Measurements from ENCODE around the gene LRRC49. TPM values are rescaled to one million over a fixed set of nuclear protein-coding genes. Genes with fewer than 3 reads are reported as not detected.
"Not testable (repeated sequence)": the region's sequence is repeated elsewhere in the genome, so short reads cannot be mapped to it uniquely, and the experiment has no call there.

LRRC49 gene
- polyA plus RNA-seq, 2 of the 4 experiments (the other 2 are of a cell fraction): 10.0 to 14.3 TPM

DNA sequence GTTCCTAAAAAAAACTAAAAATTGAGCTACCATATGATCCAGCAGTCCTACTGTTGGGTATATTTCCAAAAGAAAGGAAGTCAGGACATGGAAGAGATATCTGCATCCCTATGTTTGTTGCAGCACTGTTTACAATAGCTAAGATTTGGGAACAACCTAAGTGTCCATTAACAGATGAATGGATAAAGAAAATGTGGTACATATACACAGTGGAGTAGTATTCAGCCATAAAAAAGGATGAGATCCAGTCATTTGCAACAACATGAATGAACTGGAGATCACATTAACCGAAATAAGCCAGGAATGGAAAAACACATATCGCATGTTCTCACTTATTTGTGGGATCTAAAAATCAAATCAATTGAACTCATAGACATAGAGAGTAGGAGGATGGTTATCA is 29.5 kb downstream of the LRRC49 start:
- TF ChIP-seq NR3C1 (IDR thresholded peaks at IDR 0.05) (no peak), CBX2 (IDR thresholded peaks at IDR 0.05; ENCODE audit: borderline replicate concordance, low read depth) (no peak), TFCP2L1 (CRISPR knock-in tag; IDR thresholded peaks at IDR 0.05) (no peak), CHD2 (IDR thresholded peaks at IDR 0.05; ENCODE audit: low read length, partially characterized antibody) (no peak), TP53 (CRISPR knock-in tag; IDR thresholded peaks at IDR 0.05) (no peak), ZFP36 (IDR thresholded peaks at IDR 0.05; ENCODE audit: borderline replicate concordance, partially characterized antibody) (no peak), HOXA7 (CRISPR knock-in tag; IDR thresholded peaks at IDR 0.05) (no peak)
- TF ChIP-seq, protein P1, sequence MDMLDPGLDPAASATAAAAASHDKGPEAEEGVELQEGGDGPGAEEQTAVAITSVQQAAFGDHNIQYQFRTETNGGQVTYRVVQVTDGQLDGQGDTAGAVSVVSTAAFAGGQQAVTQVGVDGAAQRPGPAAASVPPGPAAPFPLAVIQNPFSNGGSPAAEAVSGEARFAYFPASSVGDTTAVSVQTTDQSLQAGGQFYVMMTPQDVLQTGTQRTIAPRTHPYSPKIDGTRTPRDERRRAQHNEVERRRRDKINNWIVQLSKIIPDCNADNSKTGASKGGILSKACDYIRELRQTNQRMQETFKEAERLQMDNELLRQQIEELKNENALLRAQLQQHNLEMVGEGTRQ (IDR thresholded peaks at IDR 0.05): no peak
- no peak for DNase-seq (ENCODE audit: low read depth in 1 of 2, low spot score in 1 of 2)
- FAIRE-seq: no peak
- Histone ChIP-seq H3K9me3 (no peaks in the 10 kb centered on the region), H3K4me3 (no peak overlapping the region), H3K4me2 (no peak overlapping the region), H3K4me1 (no peaks in the 10 kb centered on the region), H3K27ac (no peak overlapping the region)
- 78% methylated on average over 2 of the region's 2 CpGs for WGBS (ENCODE audit: missing lambda C conversion rate)
- POLR2A ChIA-PET: no interaction called here
- CTCF ChIA-PET: interaction anchor here (1.0 kb wide), 1 partner anchor 9 kb away, joined by 3 read pairs; no protein-coding TSS in a partner anchor
- no peak for ATAC-seq

DNA sequence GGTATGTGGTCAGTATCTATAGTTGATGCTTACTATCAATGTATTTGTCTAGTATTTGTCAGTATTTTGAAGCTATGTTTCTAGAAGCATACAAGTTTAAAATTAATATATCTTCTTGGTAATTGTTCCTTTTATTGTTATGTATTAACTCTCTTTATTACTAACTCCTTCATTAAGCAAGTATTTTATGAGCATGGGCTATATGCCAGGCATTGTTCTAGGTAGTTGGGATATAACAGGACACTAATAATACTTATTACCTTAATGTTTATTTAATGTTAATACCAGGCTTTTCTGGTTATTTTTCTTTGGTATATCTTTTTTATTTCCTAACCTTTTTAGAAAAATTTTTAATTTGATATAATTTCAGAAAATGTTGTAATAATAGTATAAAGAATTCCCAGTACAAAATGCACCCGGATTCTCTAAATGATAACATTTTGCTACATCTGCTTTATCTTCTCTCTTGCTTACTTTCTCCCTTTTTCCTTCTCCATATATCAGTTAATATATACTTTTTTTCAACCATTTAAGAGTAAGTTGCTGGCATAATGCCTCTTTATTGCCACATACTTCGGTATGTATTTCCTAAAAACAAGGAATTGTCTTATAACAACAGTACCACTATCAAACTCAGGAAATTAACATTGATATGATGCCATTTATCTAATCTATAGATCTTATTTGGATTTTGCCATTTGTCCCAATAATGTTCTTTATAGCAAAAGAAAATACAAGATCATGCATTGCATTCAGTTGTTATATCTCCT is 30.9 kb downstream of the LRRC49 start:
- Histone ChIP-seq H3K4me3 (no peak overlapping the region), H3K9me3 (no peaks in the 10 kb centered on the region), H3K4me1 (no peaks in the 10 kb centered on the region), H3K27ac (no peak overlapping the region), H3K4me2 (no peak overlapping the region)
- TF ChIP-seq MYC (IDR thresholded peaks at IDR 0.05; ENCODE audit: borderline replicate concordance, low read length) (no peak), RNF2 (IDR thresholded peaks at IDR 0.05; ENCODE audit: borderline replicate concordance, low read depth) (no peak), CBX8 (IDR thresholded peaks at IDR 0.05) (no peak), ESRRA (IDR thresholded peaks at IDR 0.05; ENCODE audit: borderline replicate concordance, low read length) (no peak), CBX2 (IDR thresholded peaks at IDR 0.05; ENCODE audit: borderline replicate concordance, low read depth) (no peak), RAD21 (conservative IDR thresholded peaks at IDR 0.05 in 1 of 2, IDR thresholded peaks at IDR 0.05 in 1 of 2) (no peak)
- TF ChIP-seq, protein P2, sequence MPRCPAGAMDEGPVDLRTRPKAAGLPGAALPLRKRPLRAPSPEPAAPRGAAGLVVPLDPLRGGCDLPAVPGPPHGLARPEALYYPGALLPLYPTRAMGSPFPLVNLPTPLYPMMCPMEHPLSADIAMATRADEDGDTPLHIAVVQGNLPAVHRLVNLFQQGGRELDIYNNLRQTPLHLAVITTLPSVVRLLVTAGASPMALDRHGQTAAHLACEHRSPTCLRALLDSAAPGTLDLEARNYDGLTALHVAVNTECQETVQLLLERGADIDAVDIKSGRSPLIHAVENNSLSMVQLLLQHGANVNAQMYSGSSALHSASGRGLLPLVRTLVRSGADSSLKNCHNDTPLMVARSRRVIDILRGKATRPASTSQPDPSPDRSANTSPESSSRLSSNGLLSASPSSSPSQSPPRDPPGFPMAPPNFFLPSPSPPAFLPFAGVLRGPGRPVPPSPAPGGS (IDR thresholded peaks at IDR 0.05): no peak
- TF ChIP-seq, protein P3, sequence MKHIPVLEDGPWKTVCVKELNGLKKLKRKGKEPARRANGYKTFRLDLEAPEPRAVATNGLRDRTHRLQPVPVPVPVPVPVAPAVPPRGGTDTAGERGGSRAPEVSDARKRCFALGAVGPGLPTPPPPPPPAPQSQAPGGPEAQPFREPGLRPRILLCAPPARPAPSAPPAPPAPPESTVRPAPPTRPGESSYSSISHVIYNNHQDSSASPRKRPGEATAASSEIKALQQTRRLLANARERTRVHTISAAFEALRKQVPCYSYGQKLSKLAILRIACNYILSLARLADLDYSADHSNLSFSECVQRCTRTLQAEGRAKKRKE (CRISPR knock-in tag; IDR thresholded peaks at IDR 0.05; ENCODE audit: low read depth): no peak
- TF ChIP-seq, protein P4, sequence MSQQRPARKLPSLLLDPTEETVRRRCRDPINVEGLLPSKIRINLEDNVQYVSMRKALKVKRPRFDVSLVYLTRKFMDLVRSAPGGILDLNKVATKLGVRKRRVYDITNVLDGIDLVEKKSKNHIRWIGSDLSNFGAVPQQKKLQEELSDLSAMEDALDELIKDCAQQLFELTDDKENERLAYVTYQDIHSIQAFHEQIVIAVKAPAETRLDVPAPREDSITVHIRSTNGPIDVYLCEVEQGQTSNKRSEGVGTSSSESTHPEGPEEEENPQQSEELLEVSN (IDR thresholded peaks at IDR 0.05; ENCODE audit: borderline replicate concordance, low read depth): no peak
- TF ChIP-seq, protein P5, sequence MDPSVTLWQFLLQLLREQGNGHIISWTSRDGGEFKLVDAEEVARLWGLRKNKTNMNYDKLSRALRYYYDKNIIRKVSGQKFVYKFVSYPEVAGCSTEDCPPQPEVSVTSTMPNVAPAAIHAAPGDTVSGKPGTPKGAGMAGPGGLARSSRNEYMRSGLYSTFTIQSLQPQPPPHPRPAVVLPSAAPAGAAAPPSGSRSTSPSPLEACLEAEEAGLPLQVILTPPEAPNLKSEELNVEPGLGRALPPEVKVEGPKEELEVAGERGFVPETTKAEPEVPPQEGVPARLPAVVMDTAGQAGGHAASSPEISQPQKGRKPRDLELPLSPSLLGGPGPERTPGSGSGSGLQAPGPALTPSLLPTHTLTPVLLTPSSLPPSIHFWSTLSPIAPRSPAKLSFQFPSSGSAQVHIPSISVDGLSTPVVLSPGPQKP (IDR thresholded peaks at IDR 0.05; ENCODE audit: low read depth, low read length): no peak
- ChIA-PET POLR2A (no interaction called here), CTCF (no interaction called here)
- no peak for DNase-seq (ENCODE audit: low read depth in 1 of 2, low spot score in 1 of 2)
- ATAC-seq: no peak
- WGBS (ENCODE audit: missing lambda C conversion rate): 54% methylated on average over 2 of the region's 2 CpGs
- no peak for FAIRE-seq

DNA sequence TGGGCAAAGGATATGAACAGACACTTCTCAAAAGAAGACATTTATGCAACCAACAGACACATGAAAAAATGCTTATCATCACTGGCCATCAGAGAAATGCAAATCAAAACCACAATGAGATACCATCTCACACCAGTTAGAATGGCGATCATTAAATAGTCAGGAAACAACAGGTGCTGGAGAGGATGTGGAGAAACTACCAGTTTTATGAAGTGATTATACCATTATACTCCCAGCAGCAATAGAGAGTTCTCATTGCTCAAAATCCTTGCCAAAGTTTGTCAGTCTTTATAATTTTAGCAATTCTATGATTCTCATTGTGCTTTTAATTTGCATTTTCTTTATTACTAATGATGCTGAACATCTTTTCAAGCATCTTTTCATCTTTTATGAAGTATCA is 34.3 kb downstream of the LRRC49 start:
- H3K4me3 ChIP-seq; H3K9me3 ChIP-seq; CTCF ChIA-PET; POLR2A ChIA-PET; ATAC-seq; H3K4me1 ChIP-seq; H3K27ac ChIP-seq; H3K4me2 ChIP-seq; DNase-seq (ENCODE audit: low read depth in 1 of 2, low spot score in 1 of 2): not testable (repeated sequence)
- WGBS (ENCODE audit: missing lambda C conversion rate): 67% methylated on average over 1 of the region's 1 CpG
- FAIRE-seq: peak; percentile 18

Measured in A549 (cell line).